Kidney epithelial cell (primary cell): ENCODE measurements around the gene L3MBTL4. TPM values are rescaled to one million over a fixed set of nuclear protein-coding genes. Genes with fewer than 3 reads are reported as not detected.

Experiments
- DNase-seq: peaks from one replicate; pipeline ENCODE4 v3.0.0-alpha.2; 2010; ENCODE audit warnings: low read depth
- H3K27me3 ChIP-seq: 2 replicates; pipeline ENCODE4 v1.6.0; 2011; ENCODE audit warnings: low read length; ENCODE audit not compliant: control insufficient read depth, insufficient read depth
- H3K36me3 ChIP-seq: 2 replicates; pipeline ENCODE4 v1.5.1; 2011; ENCODE audit warnings: low read length; ENCODE audit not compliant: control insufficient read depth, insufficient read depth
- H3K4me3 ChIP-seq: 2 replicates; pipeline ENCODE4 v1.5.1; 2011; ENCODE audit warnings: low read depth, mild to moderate bottlenecking, control low read depth, low read length
- CTCF ChIP-seq: IDR thresholded peaks from 2 replicates; pipeline ENCODE4 v1.5.1; 2011; ENCODE audit warnings: mild to moderate bottlenecking, moderate library complexity, low read length, control low read depth, inconsistent platforms; ENCODE audit not compliant: insufficient read depth, poor library complexity, severe bottlenecking
- total RNA-seq: library from RNA; depleted of rRNA; stranded (reverse); fragments of >200 nt; gene quantifications from 2 replicates; pipeline ENCODE4 v1.2.3, GENCODE V29; 2015

L3MBTL4 gene
- total RNA-seq, 1 donor from 2014 or later, result 9.8 TPM

- Histone ChIP-seq H3K27me3 (no peaks in the 10 kb centered on the region), H3K36me3 (no peaks in the 10 kb centered on the region), H3K4me3 (no peak overlapping the region)
- no peak for DNase-seq
- no peak for TF ChIP-seq CTCF
Measured at GRCh38 chr18:6161549-6161948, 253.2 kb downstream of the L3MBTL4 start.

GRCh38 chr18:6159426-6159825 is 255.3 kb downstream of the L3MBTL4 start:
- Histone ChIP-seq H3K36me3 (no peaks in the 10 kb centered on the region), H3K27me3 (no peaks in the 10 kb centered on the region), H3K4me3 (no peak overlapping the region)
- no peak for DNase-seq
- no peak for TF ChIP-seq CTCF

GRCh38 chr18:6158958-6159357 is 255.8 kb downstream of the L3MBTL4 start:
- no peak for DNase-seq
- H3K27me3 ChIP-seq, result no peaks in the 10 kb centered on the region
- no peak overlapping the region for H3K4me3 ChIP-seq
- no peak for TF ChIP-seq CTCF
- no peaks in the 10 kb centered on the region for H3K36me3 ChIP-seq

- H3K27me3 ChIP-seq, result no peaks in the 10 kb centered on the region
- no peak overlapping the region for H3K4me3 ChIP-seq
- no peak for DNase-seq
- H3K36me3 ChIP-seq, result no peaks in the 10 kb centered on the region
- TF ChIP-seq CTCF, result no peak
Measured at GRCh38 chr18:6156446-6156845, 258.3 kb downstream of the L3MBTL4 start.

GRCh38 chr18:6155707-6156106 is 259.0 kb downstream of the L3MBTL4 start:
- TF ChIP-seq CTCF, result no peak
- DNase-seq, result no peak
- no peaks in the 10 kb centered on the region for H3K27me3 ChIP-seq
- no peak overlapping the region for H3K4me3 ChIP-seq
- no peaks in the 10 kb centered on the region for H3K36me3 ChIP-seq

GRCh38 chr18:6150430-6150829 is 264.3 kb downstream of the L3MBTL4 start:
- no peak overlapping the region for H3K4me3 ChIP-seq
- TF ChIP-seq CTCF, result no peak

More at GRCh38 chr18:6150430-6150829, 264.3 kb downstream of the L3MBTL4 start:
- no peak for DNase-seq
- Histone ChIP-seq H3K27me3 (no peaks in the 10 kb centered on the region), H3K36me3 (no peaks in the 10 kb centered on the region)
